T-cell (primary cell): ENCODE data around the gene CLDN14. TPM values are rescaled to one million over a fixed set of nuclear protein-coding genes. Genes with fewer than 3 reads are reported as not detected.
"Not testable (repeated sequence)": the region's sequence is repeated elsewhere in the genome, so short reads cannot be mapped to it uniquely, and the experiment has no call there.

Experiments used
- ATAC-seq, 4 experiments: fragments of 200-7000 bp in 3 of 4; fragments of 150-1000 bp in 1 of 4; cut with Tn5 transposase; replicated peaks in 1 of 4; 1 replicate in 3 of 4; 2 replicates in 1 of 4; pipeline ENCODE4 v1.10.0; 2021; ENCODE audit warnings: moderate library complexity in 3 of 4, mild to moderate bottlenecking in 2 of 4, moderate number of reproducible peaks in 1 of 4
- CTCF ChIA-PET, 2 donors: fragments of 300-600 bp; sonication (Branson Sonifier 250); formaldehyde crosslinking; loops; one replicate each; lab custom pipeline; 2022; ENCODE audit warnings: antibody characterized with exemption in 2 of 2; lab: Charles Lee
- POLR2A ChIA-PET, 2 donors: fragments of 300-600 bp; sonication (Branson Sonifier 250); formaldehyde crosslinking; loops; one replicate each; lab custom pipeline; 2022; ENCODE audit warnings: antibody characterized with exemption in 2 of 2; lab: Charles Lee
- DNase-seq, 35 experiments: peaks; one replicate each; pipeline versions ENCODE4 v3.0.0 to v3.0.0-alpha.2; 2013 to 2023
- H3K27ac ChIP-seq: one replicate; pipeline ENCODE4 v1.5.1; 2013; ENCODE audit warnings: low read length
- H3K27me3 ChIP-seq, 2 experiments: replicated peaks in 1 of 2; 1 replicate in 1 of 2; 2 replicates in 1 of 2; pipeline versions ENCODE4 v1.6.1 to v1.7.0; 2013; ENCODE audit warnings: low read length in 1 of 2, mixed read lengths in 1 of 2; ENCODE audit not compliant: control insufficient read depth in 2 of 2, insufficient read depth in 2 of 2; ENCODE audit errors: extremely low read depth in 1 of 2
- H3K36me3 ChIP-seq, 2 donors: 1 replicate in 1 of 2; 2 replicates in 1 of 2; pipeline versions ENCODE4 v1.6.1 to v1.7.0; 2013; ENCODE audit warnings: low read length in 1 of 2; ENCODE audit not compliant: control insufficient read depth in 2 of 2, insufficient read depth in 1 of 2; ENCODE audit errors: extremely low read depth in 1 of 2
- H3K4me1 ChIP-seq, 2 experiments: 1 replicate in 1 of 2; 2 replicates in 1 of 2; pipeline versions ENCODE4 v1.6.1 to v1.7.0; 2013; ENCODE audit warnings: low read length in 2 of 2, mixed read lengths in 1 of 2; ENCODE audit not compliant: insufficient read depth in 2 of 2, control insufficient read depth in 1 of 2; ENCODE audit errors: extremely low read depth in 1 of 2
- H3K4me3 ChIP-seq, 2 donors: 1 replicate in 1 of 2; 2 replicates in 1 of 2; pipeline versions ENCODE4 v1.5.1 to v1.7.0; 2013; ENCODE audit warnings: mild to moderate bottlenecking in 2 of 2, low read length in 1 of 2, moderate library complexity in 1 of 2; ENCODE audit not compliant: control insufficient read depth in 1 of 2; ENCODE audit errors: extremely low read depth in 1 of 2
- H3K9me3 ChIP-seq: 2 replicates; pipeline ENCODE4 v1.7.0; 2013
- H3K27ac Mint-ChIP-seq, 2 donors: one replicate each; pipeline ENCODE4 v1.8.0; 2020 to 2021; ENCODE audit warnings: mild to moderate bottlenecking in 2 of 2, mixed read lengths in 2 of 2
- H3K27me3 Mint-ChIP-seq, 2 donors: one replicate each; pipeline ENCODE4 v1.8.0; 2021 to 2022; ENCODE audit warnings: mixed read lengths in 2 of 2
- H3K36me3 Mint-ChIP-seq: one replicate; pipeline ENCODE4 v1.8.0; 2021; ENCODE audit warnings: mixed read lengths
- H3K4me1 Mint-ChIP-seq, 3 donors: one replicate each; pipeline ENCODE4 v1.8.0; 2020 to 2022; ENCODE audit warnings: mixed read lengths in 3 of 3, mild to moderate bottlenecking in 1 of 3
- H3K4me3 Mint-ChIP-seq, 3 donors: one replicate each; pipeline ENCODE4 v1.8.0; 2020 to 2022; ENCODE audit warnings: mild to moderate bottlenecking in 3 of 3, mixed read lengths in 3 of 3, moderate library complexity in 3 of 3
- H3K9me3 Mint-ChIP-seq, 3 donors: one replicate each; pipeline ENCODE4 v1.8.0; 2020 to 2022; ENCODE audit warnings: mixed read lengths in 3 of 3
- WGBS: methylation state at CpG from one replicate; pipeline ENCODE4 v1.1.5; 2013; ENCODE audit warnings: missing lambda C conversion rate; ENCODE audit not compliant: insufficient coverage; 5-methylcytosine and 5-hydroxymethylcytosine counted together
- total RNA-seq, 35 experiments: library from RNA in 6 of 35; stranded (reverse) in 6 of 35; fragments of 120-200 nt in 1 of 35; gene quantifications; one replicate each; pipeline versions ENCODE4 v1.2.1 to v1.2.4 and lab custom pipeline; 2013 to 2026

CLDN14 gene
- total RNA-seq, 5 donors from 2014 or later (not counting 1 experiment from before 2014, with no cell fraction given): not detected

DNA sequence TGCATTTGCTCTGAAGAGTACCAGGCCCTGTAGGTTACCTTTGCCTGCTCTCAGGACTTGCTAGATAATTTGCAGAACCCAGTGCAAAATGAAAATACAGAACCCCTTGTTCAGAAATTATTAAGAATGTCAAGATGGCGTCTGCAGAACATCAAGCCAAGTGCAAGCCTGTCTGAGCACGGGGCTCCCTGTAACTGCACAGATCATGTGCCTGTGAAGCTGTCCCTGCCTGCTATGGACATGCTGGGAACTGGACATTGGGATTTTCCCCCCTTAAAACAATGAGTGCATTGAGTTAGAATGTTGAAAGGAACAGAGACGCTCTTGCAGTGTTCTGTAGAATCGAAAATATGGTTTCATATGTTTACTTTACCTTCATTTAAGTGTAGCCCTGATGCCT, 2.9 kb downstream of the CLDN14 start:
- H3K9me3 ChIP-seq: no peaks in the 10 kb centered on the region
- WGBS: 74% methylated on average over 2 of the region's 4 CpGs
- no peak for DNase-seq
- no peaks in the 10 kb centered on the region for H3K4me1 Mint-ChIP-seq
- peaks cover 0 to 14% of the 10 kb centered on the region in 2 donors for H3K27me3 Mint-ChIP-seq
- no peak for ATAC-seq
- H3K27ac Mint-ChIP-seq: no peak overlapping the region
- H3K36me3 Mint-ChIP-seq: no peaks in the 10 kb centered on the region
- POLR2A ChIA-PET: no interaction called here
- H3K27ac ChIP-seq: no peak overlapping the region
- CTCF ChIA-PET: no interaction called here
- no peaks in the 10 kb centered on the region for H3K36me3 ChIP-seq
- H3K9me3 Mint-ChIP-seq: peaks cover 0 to 4% (median 2%) of the 10 kb centered on the region in 3 donors
- H3K27me3 ChIP-seq: peaks cover 0 to 12% of the 10 kb centered on the region in 2 experiments
- no peaks in the 10 kb centered on the region for H3K4me1 ChIP-seq
- H3K4me3 Mint-ChIP-seq: no peak overlapping the region
- H3K4me3 ChIP-seq: no peak overlapping the region

- DNase-seq, H3K27me3 ChIP-seq, H3K27ac Mint-ChIP-seq, H3K36me3 Mint-ChIP-seq, H3K4me3 ChIP-seq, H3K9me3 ChIP-seq, ATAC-seq, H3K27ac ChIP-seq, H3K36me3 ChIP-seq, H3K4me1 ChIP-seq, CTCF ChIA-PET, H3K4me3 Mint-ChIP-seq, H3K4me1 Mint-ChIP-seq, POLR2A ChIA-PET, H3K9me3 Mint-ChIP-seq: not testable (repeated sequence)
- 67% methylated on average over 1 of the region's 5 CpGs for WGBS
- peaks cover 0 to 14% of the 10 kb centered on the region in 2 donors for H3K27me3 Mint-ChIP-seq
Measured at GRCh38 chr21:36476541-36476940, 3.4 kb downstream of the CLDN14 start.

- H3K4me1 Mint-ChIP-seq: no peaks in the 10 kb centered on the region
- H3K9me3 ChIP-seq: no peaks in the 10 kb centered on the region
- no peaks in the 10 kb centered on the region for H3K36me3 Mint-ChIP-seq
- POLR2A ChIA-PET: no interaction called here
- H3K27ac ChIP-seq: no peak overlapping the region
- no peak overlapping the region for H3K4me3 ChIP-seq
- no peaks in the 10 kb centered on the region for H3K4me1 ChIP-seq
- H3K9me3 Mint-ChIP-seq: peaks cover 0 to 6% (median 4%) of the 10 kb centered on the region in 3 donors
- no peak overlapping the region for H3K27ac Mint-ChIP-seq
- H3K27me3 ChIP-seq: peaks cover 0 to 8% of the 10 kb centered on the region in 2 experiments
- no peaks in the 10 kb centered on the region for H3K36me3 ChIP-seq
- no peak overlapping the region for H3K4me3 Mint-ChIP-seq
- CTCF ChIA-PET: interaction anchor here in 1 of 2 donors (0.6 kb wide), 1 partner anchor 984 kb away, joined by 7 read pairs; no protein-coding TSS in a partner anchor
- DNase-seq (no peak), ATAC-seq (no peak)
- peaks cover 0 to 14% of the 10 kb centered on the region in 2 donors for H3K27me3 Mint-ChIP-seq
- 71% methylated on average over 4 of the region's 6 CpGs for WGBS
Measured at GRCh38 chr21:36474591-36474990, 5.3 kb downstream of the CLDN14 start.

- Histone ChIP-seq H3K27ac (no peak overlapping the region), H3K4me1 (no peaks in the 10 kb centered on the region), H3K27me3 (peaks cover 0 to 8% of the 10 kb centered on the region in 2 experiments), H3K4me3 (peak overlapping the region in 1 of 2 donors; percentile 18), H3K9me3 (no peaks in the 10 kb centered on the region), H3K36me3 (no peaks in the 10 kb centered on the region)
- Mint-ChIP-seq H3K36me3 (no peaks in the 10 kb centered on the region), H3K9me3 (peaks cover 0 to 6% (median 4%) of the 10 kb centered on the region in 3 donors), H3K27ac (no peak overlapping the region), H3K4me3 (no peak overlapping the region), H3K27me3 (peaks cover 0 to 13% of the 10 kb centered on the region in 2 donors), H3K4me1 (no peaks in the 10 kb centered on the region)
- no CpG with 5 or more reads among the region's 1 CpG for WGBS
- no peak for DNase-seq
- CTCF ChIA-PET: no interaction called here
- POLR2A ChIA-PET: no interaction called here
- ATAC-seq: no peak
Measured at GRCh38 chr21:36473203-36473602, 6.7 kb downstream of the CLDN14 start.

DNA sequence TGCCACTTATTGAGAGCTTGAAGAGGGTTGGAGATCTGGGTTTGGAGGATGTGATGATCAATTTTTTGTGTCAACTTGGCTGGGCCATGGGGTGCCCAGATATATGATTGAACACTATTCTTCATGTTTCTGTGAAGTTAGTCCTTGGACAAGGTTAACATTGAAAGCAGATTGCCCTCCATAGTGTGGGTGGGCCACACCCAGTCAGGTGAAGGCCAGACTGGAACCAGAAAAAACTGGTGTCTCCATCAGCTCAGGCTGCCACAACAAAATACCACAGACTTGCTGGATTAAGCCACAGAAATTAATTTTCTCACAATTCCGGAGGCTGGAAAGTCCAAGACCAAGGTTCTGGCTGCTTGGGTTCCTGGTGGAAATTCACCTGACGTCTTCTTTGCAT, 7.5 kb downstream of the CLDN14 start:
- 94% methylated on average over 2 of the region's 2 CpGs for WGBS
- Histone ChIP-seq H3K9me3 (no peaks in the 10 kb centered on the region), H3K27me3 (peaks cover 0 to 10% of the 10 kb centered on the region in 2 experiments), H3K27ac (no peak overlapping the region), H3K4me3 (no peak overlapping the region), H3K4me1 (no peaks in the 10 kb centered on the region), H3K36me3 (no peaks in the 10 kb centered on the region)
- H3K4me3 Mint-ChIP-seq: no peak overlapping the region
- H3K27ac Mint-ChIP-seq: no peak overlapping the region
- ATAC-seq (no peak), DNase-seq (no peak)
- no peaks in the 10 kb centered on the region for H3K36me3 Mint-ChIP-seq
- CTCF ChIA-PET: no interaction called here
- POLR2A ChIA-PET: no interaction called here
- H3K27me3 Mint-ChIP-seq: peaks cover 0 to 13% of the 10 kb centered on the region in 2 donors
- H3K9me3 Mint-ChIP-seq: peaks cover 0 to 6% (median 4%) of the 10 kb centered on the region in 3 donors
- H3K4me1 Mint-ChIP-seq: no peaks in the 10 kb centered on the region

DNA sequence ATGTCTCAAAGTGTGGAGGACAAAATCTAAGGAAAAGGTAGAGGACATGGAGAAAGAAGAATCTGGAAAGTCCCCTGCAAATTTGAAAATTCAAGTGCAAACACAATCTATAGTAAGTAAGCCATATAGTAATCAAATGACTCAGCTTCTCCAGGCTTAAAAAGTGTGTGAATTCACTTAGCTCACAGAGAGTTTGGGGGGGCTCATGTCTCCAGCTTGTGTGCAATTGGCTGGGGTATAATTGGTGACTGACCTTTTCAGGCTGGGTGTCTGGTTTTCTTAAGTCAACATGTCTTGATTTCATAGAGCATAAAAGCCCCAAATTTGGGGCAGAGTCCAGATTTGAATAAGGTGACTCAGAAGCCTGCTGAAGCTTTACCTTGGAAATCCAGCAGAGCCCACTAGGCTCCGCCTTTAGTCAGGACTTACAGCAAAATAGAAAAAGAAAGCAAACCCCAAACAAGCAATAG, 8.6 kb downstream of the CLDN14 start:
- ChIA-PET POLR2A (no interaction called here), CTCF (no interaction called here)
- Mint-ChIP-seq H3K36me3 (no peaks in the 10 kb centered on the region), H3K27ac (no peak overlapping the region), H3K9me3 (peaks cover 0 to 6% (median 4%) of the 10 kb centered on the region in 3 donors), H3K27me3 (peaks cover 0 to 15% of the 10 kb centered on the region in 2 donors), H3K4me1 (no peaks in the 10 kb centered on the region), H3K4me3 (no peak overlapping the region)
- Histone ChIP-seq H3K36me3 (no peaks in the 10 kb centered on the region), H3K4me3 (no peak overlapping the region), H3K27me3 (peaks cover 0 to 15% of the 10 kb centered on the region in 2 experiments), H3K27ac (no peak overlapping the region), H3K4me1 (no peaks in the 10 kb centered on the region), H3K9me3 (no peaks in the 10 kb centered on the region)
- ATAC-seq (no peak), DNase-seq (no peak)
- WGBS: no CpG with 5 or more reads among the region's 1 CpG
